Loucy (cell line): Measurements from ENCODE around the gene DCP1B.

Source experiments
- CTCF ChIP-seq: fragments of 200-600 bp; sonication (generic); conservative IDR thresholded peaks from 2 replicates; pipeline ENCODE4 v1.5.1; 2014; ENCODE audit warnings: mild to moderate bottlenecking, antibody characterized with exemption, low read length
- EZH2phosphoT487 ChIP-seq: fragments of 200-600 bp; IDR thresholded peaks from 2 replicates; pipeline ENCODE4 v1.6.1; 2018; ENCODE audit warnings: antibody characterized with exemption, mild to moderate bottlenecking, moderate library complexity, borderline replicate concordance

- no peak for TF ChIP-seq CTCF
- no peak for TF ChIP-seq EZH2phosphoT487
Observed at GRCh38 chr12:1962051-1963020, 41.9 kb downstream of the DCP1B start.
